GM21515 (cell line): ENCODE measurements around the gene NFATC4.

Experiments
- ATAC-seq: cut with Tn5 transposase; IDR thresholded peaks from one replicate; pipeline ENCODE4 v1.9.1; 2021; ENCODE audit not compliant: unreplicated experiment

NFATC4 gene

DNA sequence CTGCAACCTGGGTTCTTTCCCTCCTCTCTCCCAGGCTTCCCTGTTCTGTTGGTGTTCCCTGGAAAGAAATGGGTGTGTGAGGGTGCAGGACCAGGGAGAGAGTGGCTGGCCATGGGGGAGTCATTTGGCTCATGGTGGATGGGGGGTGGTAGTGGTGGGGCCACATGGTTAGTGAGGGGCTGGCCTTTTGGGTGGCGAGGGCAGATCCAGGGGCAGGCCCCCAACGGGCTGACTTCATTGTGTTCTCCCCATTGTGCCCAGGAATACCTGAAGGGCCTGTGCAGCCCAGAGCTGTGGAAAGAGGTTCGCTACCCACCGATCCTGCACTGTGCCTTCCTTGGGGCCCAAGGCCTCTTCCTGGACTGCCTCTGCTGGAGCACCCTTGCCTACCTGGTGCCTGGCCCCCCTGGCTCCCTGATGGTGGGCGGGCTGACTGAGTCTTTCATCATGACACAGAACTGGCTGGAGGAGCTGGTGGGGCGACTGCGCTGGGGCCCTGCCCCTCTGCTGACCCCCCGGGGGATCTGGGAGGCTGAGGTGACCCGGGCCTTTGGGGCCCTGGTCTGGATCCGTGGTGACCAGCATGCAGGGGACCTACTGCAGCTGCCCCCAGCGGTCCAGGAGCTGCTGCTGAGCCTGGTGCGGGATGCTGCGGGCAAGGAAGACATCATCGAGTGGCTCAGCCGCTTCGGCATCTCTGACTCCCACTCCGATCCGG, 39.8 kb downstream of the NFATC4 start:
- no peak for ATAC-seq

DNA sequence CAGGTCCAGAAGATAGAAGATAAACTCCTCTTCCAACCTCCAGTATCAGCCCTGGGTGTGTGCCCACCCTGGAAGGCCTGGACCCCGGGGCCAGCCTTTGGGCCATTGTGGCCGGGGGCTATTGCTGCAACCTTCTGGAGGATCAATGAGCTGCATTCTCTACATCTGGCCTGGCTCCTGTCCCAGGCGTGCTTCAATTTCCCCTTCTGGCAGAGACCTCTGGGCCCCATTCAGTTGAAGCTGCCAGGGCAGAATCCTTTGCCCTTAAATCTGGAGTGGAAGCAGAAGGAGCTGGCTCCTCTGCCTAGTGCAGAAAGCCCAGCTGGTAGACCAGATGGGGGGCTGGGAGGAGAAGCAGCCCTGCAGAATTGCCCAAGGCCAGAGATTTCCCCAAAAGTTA, 40.8 kb downstream of the NFATC4 start:
- no peak for ATAC-seq

DNA sequence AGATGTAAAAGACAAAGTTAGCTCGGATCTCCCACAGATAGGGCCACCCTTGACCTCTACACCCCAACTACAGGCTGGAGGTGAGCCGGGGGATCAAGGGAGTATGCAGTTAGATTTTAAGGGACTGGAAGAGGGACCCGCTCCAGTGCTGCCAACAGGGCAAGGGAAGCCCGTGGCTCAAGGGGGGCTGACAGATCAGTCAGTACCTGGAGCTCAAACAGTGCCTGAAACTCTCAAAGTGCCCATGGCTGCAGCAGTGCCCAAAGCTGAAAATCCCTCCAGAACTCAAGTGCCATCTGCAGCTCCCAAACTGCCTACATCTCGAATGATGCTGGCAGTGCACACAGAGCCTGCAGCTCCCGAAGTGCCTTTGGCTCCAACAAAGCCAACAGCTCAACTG, 41.2 kb downstream of the NFATC4 start:
- ATAC-seq: no peak

DNA sequence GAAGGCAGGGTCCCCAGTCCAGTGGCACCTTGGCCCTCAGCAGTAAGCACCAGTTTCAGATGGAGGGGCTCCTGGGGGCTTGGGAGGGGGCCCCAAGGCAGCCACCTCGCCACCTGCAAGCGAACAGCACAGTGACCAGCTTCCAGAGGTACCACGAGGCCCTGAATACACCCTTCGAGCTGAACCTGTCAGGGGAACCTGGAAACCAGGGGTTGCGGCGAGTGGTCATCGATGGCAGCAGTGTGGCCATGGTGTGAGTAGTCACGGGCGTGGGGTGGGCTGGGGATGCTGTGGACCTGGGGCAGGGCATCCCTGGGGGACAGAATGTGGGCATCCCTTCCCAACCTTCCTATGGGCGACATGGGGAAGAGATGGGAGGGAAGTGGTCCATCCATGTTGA, 42.0 kb downstream of the NFATC4 start:
- no peak for ATAC-seq

DNA sequence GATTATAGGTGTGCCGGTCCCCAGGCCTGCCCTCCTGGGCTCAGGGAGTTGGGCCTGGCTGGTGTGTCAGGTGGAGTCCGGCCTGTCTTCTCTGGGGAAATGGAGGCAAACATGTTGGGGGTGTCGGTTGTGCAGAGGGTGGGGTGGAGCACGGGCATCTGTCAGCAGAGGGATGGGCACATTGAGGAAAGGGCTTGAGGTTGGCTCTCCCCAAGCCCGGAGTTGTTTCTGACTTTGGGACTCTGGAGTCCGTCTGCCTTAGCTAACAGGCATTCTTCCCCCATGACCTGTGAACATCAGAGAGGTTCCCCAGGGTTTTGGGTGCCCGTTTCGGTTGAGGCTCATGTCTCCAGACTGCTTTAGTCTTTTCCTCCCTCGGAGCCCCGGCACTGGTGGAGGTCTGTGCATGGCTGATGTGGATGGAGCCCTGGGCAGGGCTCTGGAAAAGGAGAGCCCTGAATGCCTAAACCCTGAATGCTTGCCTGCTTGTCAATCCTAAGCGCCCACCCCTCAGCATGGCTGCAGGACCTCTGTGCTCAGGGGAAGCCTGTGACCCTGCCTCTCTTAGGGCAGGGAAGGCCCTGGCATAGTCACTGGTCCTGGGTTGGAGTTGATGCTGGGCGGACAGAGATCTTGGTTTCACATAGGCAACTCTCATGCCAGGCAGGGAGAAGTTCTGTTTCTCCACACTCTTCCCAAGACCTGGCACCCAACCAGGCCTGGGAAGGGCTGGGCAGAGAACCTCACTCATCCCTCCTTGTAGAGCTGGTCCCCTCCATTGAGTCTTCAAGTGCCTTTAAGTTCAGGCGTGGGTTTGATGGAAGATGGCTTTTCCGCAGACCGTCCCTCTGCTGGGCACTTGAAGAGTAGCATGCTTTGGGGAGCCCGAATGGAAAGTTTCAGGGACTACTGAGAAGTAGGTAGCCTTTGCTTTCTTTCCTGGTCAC, 43.7 kb downstream of the NFATC4 start:
- ATAC-seq: no peak

DNA sequence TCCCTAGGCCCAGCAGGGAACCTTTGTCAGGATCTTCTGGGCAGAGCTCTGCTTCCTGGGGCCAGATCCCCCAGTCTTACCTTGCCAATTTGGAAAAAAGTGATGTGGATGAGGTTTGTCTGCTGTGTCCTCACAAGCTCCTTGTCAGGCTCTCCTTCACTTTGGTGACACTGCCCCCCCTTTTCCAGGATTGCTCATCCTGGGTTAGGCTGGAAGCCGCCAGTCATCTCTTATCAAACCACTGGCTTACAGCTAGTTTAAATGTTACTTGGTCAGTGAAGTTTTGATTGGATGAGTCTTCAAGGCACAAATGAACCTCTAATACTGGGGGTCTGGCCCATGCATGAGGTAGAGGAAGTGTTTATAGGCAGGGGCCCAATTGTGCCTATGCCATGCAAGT, 46.1 kb downstream of the NFATC4 start:
- ATAC-seq: no peak

DNA sequence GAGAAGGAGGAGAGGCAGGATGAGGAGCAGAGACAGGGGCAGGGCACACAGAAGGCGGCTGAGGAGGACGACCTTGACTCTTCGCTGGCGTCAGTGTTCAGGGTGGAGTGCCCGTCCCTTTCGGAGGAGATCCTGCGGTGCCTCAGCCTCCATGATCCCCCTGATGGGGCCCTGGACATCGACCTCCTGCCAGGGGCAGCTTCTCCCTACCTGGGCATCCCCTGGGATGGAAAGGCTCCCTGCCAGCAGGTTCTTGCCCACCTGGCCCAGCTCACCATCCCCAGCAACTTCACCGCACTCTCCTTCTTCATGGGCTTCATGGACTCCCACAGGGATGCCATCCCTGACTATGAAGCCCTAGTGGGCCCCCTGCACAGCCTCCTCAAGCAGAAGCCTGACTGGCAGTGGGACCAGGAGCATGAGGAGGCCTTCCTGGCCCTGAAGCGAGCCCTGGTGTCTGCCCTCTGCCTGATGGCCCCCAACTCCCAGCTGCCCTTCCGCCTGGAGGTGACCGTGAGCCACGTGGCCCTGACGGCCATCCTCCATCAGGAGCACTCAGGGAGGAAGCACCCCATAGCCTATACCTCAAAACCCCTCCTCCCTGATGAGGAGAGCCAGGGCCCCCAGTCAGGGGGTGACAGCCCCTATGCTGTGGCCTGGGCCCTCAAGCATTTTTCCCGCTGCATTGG, 46.9 kb downstream of the NFATC4 start:
- no peak for ATAC-seq

DNA sequence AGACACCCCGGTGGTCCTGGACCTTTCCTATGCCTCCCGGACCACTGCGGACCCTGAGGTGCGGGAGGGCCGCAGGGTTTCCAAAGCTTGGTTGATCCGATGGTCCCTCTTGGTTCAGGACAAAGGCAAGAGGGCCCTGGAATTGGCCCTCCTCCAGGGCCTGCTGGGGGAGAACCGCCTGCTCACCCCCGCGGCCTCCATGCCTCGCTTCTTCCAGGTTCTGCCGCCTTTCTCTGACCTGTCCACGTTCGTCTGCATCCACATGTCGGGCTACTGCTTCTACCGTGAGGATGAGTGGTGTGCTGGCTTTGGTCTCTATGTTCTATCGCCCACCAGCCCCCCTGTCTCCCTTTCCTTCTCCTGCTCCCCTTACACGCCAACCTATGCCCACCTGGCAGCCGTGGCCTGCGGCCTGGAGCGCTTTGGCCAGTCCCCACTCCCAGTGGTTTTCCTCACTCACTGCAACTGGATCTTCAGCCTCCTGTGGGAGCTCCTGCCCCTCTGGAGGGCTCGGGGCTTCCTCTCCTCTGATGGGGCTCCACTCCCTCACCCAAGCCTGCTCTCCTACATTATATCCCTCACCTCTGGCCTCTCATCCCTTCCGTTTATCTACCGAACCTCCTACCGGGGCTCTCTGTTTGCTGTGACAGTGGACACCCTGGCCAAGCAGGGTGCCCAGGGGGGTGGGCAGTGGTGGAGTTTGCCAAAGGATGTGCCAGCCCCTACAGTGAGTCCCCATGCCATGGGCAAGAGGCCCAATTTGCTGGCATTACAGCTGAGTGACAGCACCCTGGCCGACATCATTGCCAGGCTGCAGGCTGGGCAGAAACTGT, 47.7 kb downstream of the NFATC4 start:
- ATAC-seq: no peak

DNA sequence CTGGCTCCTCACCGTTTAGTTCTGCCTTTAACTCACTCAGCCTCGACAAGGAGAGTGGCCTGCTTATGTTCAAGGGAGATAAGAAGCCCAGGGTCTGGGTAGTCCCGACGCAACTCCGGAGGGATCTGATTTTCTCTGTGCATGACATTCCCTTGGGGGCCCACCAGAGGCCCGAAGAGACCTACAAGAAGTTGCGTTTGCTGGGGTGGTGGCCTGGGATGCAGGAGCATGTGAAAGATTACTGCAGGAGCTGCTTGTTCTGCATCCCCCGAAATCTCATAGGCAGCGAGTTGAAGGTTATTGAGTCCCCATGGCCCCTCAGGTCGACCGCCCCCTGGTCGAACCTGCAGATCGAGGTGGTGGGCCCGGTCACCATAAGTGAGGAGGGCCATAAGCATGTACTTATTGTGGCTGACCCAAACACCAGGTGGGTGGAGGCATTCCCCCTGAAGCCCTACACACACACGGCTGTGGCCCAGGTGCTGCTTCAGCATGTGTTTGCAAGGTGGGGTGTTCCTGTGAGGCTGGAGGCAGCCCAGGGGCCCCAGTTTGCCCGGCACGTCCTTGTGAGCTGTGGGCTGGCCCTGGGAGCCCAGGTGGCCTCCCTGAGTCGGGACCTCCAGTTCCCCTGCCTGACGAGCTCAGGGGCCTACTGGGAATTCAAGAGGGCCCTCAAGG, 48.4 kb downstream of the NFATC4 start:
- ATAC-seq: no peak

DNA sequence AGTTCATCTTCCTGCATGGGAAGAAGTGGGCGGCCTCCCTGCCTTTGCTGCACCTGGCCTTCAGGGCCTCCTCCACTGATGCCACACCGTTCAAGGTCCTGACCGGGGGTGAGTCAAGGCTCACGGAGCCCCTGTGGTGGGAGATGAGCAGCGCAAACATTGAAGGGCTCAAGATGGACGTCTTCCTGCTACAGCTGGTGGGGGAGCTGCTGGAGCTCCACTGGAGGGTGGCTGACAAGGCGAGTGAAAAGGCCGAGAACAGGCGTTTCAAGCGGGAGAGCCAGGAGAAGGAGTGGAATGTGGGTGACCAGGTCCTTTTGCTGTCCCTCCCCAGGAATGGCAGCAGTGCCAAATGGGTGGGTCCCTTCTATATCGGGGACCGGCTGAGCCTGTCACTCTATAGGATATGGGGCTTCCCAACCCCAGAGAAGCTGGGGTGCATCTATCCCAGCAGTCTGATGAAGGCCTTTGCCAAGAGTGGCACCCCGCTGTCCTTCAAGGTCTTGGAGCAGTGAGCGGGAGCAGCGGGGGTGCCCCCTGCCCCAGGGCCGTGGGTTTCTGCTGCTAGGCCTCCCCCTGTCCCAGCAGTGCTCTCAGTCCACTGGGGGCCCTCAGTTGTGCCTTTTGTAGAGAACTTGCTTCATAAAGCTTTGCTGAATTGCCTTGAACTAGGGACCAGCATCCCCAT, 49.1 kb downstream of the NFATC4 start:
- no peak for ATAC-seq

DNA sequence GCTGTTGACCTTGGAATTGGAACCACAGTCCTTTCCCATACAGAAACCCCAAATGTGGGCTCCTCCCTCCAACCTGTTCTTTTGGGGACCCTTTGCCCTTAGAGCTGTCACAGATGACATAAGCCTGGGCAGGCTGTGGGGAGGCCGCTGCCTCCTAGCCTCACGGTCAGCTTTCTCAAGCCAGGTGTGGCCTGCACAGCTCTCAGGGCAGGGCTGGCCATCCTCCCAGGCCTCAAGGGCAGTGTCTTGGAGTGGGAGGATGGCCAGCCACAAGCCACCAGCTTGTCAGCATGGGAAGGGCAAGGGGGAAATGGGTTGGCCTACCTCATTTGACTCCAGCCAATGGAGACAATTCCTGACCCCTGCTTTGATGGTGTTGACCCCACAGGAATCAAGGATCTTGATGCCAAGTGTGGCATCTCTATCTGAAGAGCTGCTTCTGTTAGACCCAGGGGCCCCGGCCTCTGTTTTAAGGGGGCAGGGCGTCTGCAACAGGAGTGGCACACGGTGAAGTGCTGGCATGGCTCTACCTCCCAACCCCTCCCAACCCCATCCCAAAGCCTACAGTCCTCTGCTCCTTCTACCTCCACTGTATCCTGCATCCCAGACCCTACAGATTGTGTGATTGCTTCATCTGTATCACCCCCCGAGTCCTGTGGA, 50.0 kb downstream of the NFATC4 start:
- no peak for ATAC-seq

DNA sequence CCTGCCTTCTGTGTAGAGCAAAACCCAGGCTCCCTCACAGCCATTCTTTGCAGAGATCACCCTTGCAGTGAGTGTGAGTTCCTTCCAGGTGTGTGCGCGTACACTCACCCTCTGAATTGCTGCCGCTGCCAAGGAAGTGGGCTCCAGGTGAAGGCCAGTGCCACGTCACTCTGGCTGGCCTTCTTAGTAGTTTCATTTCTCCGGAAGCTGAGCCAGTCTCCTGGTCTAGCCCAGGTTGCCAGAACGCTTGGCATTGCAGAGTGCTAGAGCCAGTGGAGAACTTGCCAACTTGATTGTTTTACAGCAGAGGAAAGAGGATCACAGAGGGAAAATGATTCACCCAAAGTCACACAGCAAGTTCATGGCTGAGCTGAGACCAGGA, 50.5 kb downstream of the NFATC4 start:
- no peak for ATAC-seq

DNA sequence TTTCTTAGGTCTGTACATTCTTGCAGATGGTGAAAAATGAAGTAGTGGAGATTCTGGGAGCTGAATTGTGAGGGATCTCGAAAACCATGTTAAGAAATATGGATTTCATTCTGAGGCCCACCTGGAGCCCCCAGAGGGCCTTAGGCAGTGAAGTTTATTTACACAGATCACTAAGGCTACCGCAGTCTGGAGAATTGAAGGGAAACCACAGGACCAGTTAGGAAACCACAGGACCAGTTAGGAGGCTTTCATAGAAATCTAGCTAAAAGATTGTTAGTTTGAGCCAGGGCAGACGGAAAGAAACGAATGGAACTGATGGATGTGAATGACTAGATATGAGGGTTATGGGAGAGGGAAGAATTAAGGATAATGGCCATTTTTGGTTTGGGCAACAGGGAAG, 54.3 kb downstream of the NFATC4 start:
- ATAC-seq: no peak

DNA sequence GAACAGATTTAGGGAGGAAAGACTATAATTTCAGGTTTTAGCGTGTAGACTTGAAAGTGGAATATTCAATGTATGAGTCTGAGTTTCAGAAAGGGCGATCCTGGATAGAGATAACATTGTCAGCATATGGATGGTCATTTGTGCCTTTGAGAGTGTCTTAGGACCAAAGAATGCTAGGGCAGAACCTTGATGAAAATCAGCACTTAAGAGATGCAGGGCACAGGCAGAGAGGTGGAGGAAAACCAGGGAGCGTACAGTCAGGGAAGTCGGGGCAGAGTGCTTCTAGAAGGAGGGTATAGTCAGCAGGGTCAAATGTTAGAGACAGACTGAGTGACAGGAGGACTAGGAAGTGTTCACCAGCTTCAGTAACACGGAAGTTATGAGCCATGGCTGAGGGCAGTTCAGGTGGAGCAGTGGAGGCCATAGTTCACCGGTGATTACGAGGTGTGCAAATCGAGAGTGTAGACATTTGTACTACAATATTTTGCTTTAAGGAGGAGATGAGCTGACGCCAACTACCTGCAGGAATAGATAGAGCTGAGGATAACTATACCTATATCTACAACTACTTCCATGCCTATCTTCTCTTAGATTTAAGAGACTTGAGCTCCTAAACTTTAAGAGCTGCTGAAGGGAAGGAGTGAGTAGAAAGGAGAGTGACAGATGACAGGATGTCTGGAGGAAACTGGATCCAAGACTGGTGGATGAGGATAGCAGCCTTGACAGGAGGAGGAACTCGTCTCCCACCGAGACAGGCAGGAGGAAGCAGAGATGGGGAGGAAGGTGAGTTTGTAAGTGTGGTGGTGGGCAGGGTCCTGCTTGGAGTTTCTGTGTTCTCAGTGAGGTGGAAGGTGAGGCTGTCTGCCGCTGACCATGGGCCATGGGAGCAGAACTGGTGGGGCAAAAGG, 55.0 kb downstream of the NFATC4 start:
- no peak for ATAC-seq

DNA sequence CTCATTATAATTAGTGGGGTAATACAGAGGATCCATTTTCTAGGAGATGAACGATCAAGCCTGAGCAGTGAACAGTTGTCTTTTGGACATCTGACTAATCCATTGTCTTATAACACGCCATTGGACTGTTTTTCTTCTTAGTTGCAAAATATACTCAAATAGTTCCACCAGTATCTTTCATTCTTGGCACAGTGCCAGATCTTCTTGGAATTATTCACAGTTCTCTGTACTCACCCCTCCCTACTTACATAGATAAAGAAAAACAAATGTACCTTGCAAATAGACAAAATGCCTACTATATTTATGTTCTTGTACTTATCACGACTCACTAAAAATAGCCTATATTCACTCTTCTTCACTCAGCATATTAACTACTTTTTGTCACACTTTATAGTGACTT, 57.7 kb downstream of the NFATC4 start:
- no peak for ATAC-seq

DNA sequence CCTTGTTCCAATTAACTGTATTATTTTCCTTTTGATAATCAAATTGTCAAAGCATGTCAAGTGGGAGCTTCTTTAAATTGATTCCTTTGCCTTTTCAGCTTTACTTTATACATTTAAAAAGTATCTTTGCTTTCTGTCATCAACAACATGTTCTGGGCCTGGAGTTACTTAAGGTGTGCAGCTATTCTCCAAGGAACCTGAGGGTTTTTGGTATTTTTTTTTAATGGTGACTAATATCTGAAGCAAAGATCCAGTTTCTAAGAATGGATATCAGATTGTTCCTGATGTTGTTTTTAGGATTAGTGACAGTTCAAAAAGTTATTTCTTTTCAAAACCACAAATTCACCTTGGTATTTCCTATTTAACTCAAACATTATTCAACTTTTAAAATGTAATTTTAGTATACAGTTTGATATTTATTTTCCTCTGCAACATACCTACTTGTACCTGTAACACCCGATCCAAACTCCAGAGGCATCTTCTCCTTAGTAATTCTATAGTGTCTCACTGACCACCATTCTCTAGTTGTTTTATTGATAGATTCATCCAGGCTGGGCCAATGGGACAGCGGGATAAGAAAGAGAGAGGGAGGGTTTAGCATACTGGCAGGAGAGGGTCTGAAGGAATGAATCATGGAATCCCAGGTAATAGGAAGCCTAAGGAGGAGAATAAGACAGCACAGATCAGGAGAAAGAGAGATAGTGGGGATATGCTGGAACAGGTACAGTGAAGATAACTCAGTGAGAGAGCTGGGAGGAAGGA, 58.3 kb downstream of the NFATC4 start:
- no peak for ATAC-seq

DNA sequence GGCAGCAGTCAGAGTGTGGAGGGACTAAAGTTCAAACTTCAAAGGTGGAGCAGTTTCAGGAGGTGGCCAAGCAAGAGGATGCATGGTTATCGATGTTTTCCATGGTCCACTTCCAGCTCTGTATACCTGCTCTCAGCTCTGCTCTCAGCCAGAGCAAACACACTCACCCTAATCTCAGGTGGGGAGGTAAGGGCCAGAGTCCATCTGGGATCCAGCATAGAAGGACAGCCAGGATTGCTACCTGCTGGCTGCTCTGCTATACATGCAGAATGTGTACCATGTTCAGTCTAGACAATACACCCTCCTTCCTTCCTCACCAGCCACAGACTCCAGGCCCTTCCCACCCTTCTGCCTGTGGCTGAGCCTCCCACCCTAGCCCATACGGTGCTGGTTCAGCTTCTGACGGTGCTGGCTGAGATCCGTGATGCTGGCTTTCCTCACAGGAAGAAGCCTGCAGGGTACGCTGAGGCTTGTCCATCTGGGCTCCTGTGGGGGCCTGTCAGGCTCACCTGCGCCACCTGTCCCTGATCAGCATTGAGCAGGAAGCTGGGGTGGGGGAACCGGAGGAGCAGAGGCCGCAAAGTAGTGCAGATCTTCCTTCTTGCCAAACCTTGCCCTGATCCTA, 59.0 kb downstream of the NFATC4 start:
- no peak for ATAC-seq
